Body of pancreas (tissue), 4 donors: ENCODE data around the gene SLC17A2. TPM values are rescaled to one million over a fixed set of nuclear protein-coding genes. Genes with fewer than 3 reads are reported as not detected.

Experiments
- ATAC-seq: fragments of 150-250 bp; one replicate; pipeline ENCODE4 v1.9.1; 2016
- DNase-seq, 4 donors: peaks; one replicate each; pipeline ENCODE4 v3.0.0-alpha.2; 2019
- H3K27ac ChIP-seq, 4 donors: fragments of 200-600 bp; sonication (generic); 1 replicate in 3 of 4; 2 replicates in 1 of 4; pipeline versions ENCODE4 v1.5.1 to v1.6.1; 2016 to 2019; ENCODE audit warnings: mild to moderate bottlenecking in 1 of 4, mixed read lengths in 1 of 4, moderate library complexity in 1 of 4
- H3K27me3 ChIP-seq, 2 donors: fragments of 200-600 bp; sonication (generic); one replicate each; pipeline ENCODE4 v1.6.0; 2016; ENCODE audit warnings: mild to moderate bottlenecking in 1 of 2
- H3K36me3 ChIP-seq, 2 donors: fragments of 200-600 bp; sonication (generic); replicated peaks in 1 of 2; 2 replicates each; pipeline ENCODE4 v1.5.1; 2016; ENCODE audit warnings: low read depth in 2 of 2; ENCODE audit not compliant: insufficient read depth in 1 of 2
- H3K4me1 ChIP-seq: fragments of 200-600 bp; sonication (generic); one replicate; pipeline ENCODE4 v1.6.0; 2016
- H3K4me3 ChIP-seq, 2 donors: fragments of 200-600 bp; sonication (generic); 1 replicate in 1 of 2; 2 replicates in 1 of 2; pipeline ENCODE4 v1.5.1; 2016 to 2019
- H3K9me3 ChIP-seq, 3 donors: fragments of 200-600 bp; sonication (generic); 1 replicate in 2 of 3; 2 replicates in 1 of 3; pipeline ENCODE4 v1.5.1; 2016
- POLR2A ChIP-seq, 3 donors: fragments of 450-650 bp; IDR thresholded peaks; one replicate each; pipeline ENCODE4 v1.6.1; 2016; ENCODE audit warnings: antibody characterized with exemption in 3 of 3, mild to moderate bottlenecking in 2 of 3
- WGBS, 2 donors: methylation state at CpG; one replicate each; pipeline ENCODE4 v1.1.5; 2017; 5-methylcytosine and 5-hydroxymethylcytosine counted together
- intact Hi-C: fragments of 100-400 bp; cut with DNase I; formaldehyde crosslinking; loops from one replicate; pipeline ENCODE4 v1.15.1; 2023
- total RNA-seq, 2 donors: library from RNA; depleted of rRNA; stranded (reverse); fragments of >200 nt; gene quantifications; one replicate each; pipeline ENCODE4 v1.1.0, GENCODE V29; 2016
- TF ChIP-seq, protein P1 (sequence below), 7 experiments: fragments of 450-650 bp in 4 of 7; fragments of 200-600 bp in 3 of 7; sonication (generic) in 3 of 7; IDR thresholded peaks; one replicate each; pipeline ENCODE4 v1.5.1; 2016 to 2019; ENCODE audit warnings: antibody characterized with exemption in 7 of 7

The SLC17A2 gene
- total RNA-seq, 2 donors from 2014 or later, result not detected

DNA sequence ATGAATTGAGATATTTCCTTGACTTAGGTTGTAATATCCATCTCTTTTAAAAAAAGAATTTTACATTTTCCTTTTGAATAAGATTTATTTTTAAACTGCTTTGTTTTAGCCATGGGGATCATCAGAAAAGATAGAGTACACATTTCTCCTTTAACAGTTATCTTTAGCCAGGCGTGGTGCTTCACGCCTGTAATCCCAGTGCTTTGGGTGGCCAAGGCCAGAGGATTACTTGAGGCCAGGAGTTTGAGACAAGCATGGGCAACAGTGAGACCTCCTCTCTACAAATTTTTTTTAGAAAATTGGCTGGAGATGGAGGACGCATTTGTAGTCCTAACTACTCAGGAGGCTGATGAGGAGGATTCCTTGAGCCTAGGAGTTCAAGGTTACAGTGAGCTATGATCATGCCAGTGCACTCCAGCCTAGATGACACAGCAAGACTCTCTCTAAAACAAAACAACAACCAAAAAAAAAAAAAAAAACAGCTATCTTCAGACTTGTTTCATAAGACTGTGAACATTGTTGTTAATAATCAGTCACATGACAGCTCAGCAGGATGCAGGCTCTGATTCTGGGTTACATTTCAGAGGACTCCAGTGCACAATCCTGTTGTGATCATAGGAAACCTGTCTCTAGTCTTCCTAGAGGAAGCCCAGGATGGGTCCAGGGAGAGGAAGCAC is 54.4 kb downstream of the SLC17A2 start:
- H3K27ac ChIP-seq, result no peak overlapping the region
- H3K27me3 ChIP-seq, result no peaks in the 10 kb centered on the region
- TF ChIP-seq, protein P1, sequence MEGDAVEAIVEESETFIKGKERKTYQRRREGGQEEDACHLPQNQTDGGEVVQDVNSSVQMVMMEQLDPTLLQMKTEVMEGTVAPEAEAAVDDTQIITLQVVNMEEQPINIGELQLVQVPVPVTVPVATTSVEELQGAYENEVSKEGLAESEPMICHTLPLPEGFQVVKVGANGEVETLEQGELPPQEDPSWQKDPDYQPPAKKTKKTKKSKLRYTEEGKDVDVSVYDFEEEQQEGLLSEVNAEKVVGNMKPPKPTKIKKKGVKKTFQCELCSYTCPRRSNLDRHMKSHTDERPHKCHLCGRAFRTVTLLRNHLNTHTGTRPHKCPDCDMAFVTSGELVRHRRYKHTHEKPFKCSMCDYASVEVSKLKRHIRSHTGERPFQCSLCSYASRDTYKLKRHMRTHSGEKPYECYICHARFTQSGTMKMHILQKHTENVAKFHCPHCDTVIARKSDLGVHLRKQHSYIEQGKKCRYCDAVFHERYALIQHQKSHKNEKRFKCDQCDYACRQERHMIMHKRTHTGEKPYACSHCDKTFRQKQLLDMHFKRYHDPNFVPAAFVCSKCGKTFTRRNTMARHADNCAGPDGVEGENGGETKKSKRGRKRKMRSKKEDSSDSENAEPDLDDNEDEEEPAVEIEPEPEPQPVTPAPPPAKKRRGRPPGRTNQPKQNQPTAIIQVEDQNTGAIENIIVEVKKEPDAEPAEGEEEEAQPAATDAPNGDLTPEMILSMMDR (IDR thresholded peaks at IDR 0.05), result no peak
- H3K4me1 ChIP-seq, result no peaks in the 10 kb centered on the region
- DNase-seq (no peak), ATAC-seq (no peak)
- intact Hi-C loops, result no loop called here
- WGBS, 2 donors, result 78 to 79% methylated on average over 3 of the region's 3 CpGs
- H3K9me3 ChIP-seq, result no peaks in the 10 kb centered on the region
- H3K36me3 ChIP-seq, result no peaks in the 10 kb centered on the region
- no peak overlapping the region for H3K4me3 ChIP-seq

DNA sequence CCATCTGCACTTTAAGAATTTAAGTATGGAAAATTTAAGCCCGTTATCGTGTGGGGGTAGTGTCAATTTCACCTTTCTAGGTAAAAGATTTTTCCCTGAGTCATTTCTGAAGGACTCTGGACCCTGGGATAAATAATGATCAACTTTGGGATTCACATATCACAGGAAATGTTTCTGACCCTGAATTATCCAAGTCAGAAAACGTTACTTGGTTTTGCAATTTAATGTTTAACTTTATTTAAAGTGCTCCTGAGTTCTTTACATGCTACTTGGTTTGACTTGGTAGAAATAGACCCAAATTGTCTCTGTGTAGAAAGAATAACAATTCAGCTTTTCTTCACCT is 55.0 kb downstream of the SLC17A2 start:
- no peak for ATAC-seq
- Histone ChIP-seq H3K36me3 (no peaks in the 10 kb centered on the region), H3K27me3 (no peaks in the 10 kb centered on the region), H3K27ac (no peak overlapping the region), H3K4me3 (no peak overlapping the region), H3K4me1 (no peaks in the 10 kb centered on the region), H3K9me3 (no peaks in the 10 kb centered on the region)
- 33 to 43% methylated on average over 3 of the region's 3 CpGs for WGBS, 2 donors
- DNase-seq, result no peak
- intact Hi-C loops, result no loop called here
- TF ChIP-seq, protein P1 (IDR thresholded peaks at IDR 0.05), result no peak
- no peak for TF ChIP-seq POLR2A (IDR thresholded peaks at IDR 0.05)

DNA sequence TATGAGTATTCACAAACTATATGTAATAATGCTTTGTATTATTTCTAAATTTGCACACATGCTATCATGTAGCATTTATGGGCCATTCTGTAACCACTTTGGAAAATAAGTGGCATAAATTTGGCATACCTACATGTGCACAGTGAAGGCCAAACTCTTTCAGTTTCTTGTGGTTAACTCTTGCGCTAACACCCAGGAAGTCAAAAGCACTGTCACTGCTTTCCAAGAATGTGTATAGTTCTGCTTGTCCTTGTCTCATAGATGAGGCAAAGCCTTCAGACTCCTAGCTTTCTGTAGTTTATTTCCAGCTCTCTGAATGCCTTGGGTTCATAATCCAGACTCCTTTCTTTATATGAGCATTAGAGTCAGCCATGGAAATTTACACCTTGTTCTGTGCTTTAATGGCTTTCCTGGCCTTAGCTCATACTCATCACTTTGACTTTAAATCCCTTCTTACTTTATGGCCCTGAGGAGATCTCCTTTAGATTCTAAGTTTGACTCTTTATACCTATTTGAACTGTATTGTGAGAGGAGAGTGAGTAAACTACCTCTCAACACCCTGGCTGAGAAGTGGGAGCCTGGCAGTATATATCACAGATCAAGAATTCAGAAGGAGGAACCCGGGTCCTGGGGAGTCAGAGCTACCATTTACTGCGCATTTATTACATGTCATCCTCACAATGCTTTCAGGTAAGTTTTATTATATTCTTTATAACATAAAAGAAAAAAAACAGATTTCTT is 55.5 kb downstream of the SLC17A2 start:
- no peak for TF ChIP-seq POLR2A (IDR thresholded peaks at IDR 0.05)
- intact Hi-C loops, result no loop called here
- Histone ChIP-seq H3K4me3 (no peak overlapping the region), H3K4me1 (no peaks in the 10 kb centered on the region), H3K36me3 (no peaks in the 10 kb centered on the region), H3K27me3 (no peaks in the 10 kb centered on the region), H3K9me3 (no peaks in the 10 kb centered on the region), H3K27ac (no peak overlapping the region)
- DNase-seq (no peak), ATAC-seq (no peak)
- 80 to 85% methylated on average over 3 of the region's 3 CpGs for WGBS, 2 donors

DNA sequence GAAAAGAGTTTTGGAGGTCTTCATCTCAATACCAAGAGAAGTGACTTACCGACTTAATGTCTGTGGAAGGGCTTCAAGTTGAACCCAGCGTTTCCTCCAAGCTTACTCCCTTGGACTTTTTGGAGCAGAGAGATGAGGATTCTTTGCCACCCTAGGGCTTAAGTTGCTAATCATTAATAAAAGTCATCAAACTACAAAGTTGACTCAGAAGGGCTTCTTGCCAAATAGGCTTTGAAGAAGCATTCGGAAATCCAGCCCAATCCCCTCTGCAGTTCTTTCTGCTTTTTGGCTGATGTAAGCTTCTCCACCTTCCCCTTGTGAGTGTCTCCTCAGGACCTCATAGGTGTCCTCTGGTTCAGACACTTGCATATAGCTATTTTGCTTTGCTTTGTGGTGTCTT is 56.4 kb downstream of the SLC17A2 start, which contains the start of gene SLC17A3:
SLC17A3 (minus strand) TSS at position 126 of the 400 bp plus-strand sequence. CDS start 5,856 bp downstream, outside the sequence.
- WGBS, 2 donors, result 81 to 83% methylated on average over 3 of the region's 3 CpGs
- intact Hi-C loops, result no loop called here
- Histone ChIP-seq H3K36me3 (no peaks in the 10 kb centered on the region), H3K9me3 (no peaks in the 10 kb centered on the region), H3K27me3 (no peaks in the 10 kb centered on the region), H3K4me1 (no peaks in the 10 kb centered on the region), H3K27ac (no peak within 1 kb of the TSS), H3K4me3 (no peak within 1 kb of the TSS)
- TF ChIP-seq POLR2A (IDR thresholded peaks at IDR 0.05), result no peak
- TF ChIP-seq, protein P1 (IDR thresholded peaks at IDR 0.05), result no peak
- ATAC-seq, result no peak
- DNase-seq, result no peak

DNA sequence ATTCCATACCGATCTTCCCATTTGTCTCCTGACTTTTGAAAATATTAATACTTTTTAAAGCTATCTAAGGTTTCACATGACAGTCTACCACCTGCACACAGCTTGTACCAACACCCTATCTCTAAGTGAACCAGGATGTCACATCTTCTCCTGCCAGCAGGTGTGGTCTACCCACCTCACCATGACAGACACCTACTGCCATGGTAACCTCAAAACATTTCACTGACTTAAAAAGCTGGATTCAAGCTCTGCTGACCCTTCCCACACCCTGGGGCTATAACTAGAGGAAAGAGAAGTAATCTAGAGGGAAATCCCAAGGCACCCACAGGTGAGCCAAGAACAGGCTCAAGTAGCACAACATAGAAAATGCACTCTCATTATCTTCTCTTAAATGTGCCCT is 57.7 kb downstream of the SLC17A2 start:
- H3K27me3 ChIP-seq, result no peaks in the 10 kb centered on the region
- H3K9me3 ChIP-seq, result no peaks in the 10 kb centered on the region
- H3K4me3 ChIP-seq, result no peak overlapping the region
- intact Hi-C loops, result no loop called here
- no peaks in the 10 kb centered on the region for H3K4me1 ChIP-seq
- DNase-seq (no peak), ATAC-seq (no peak)
- no peaks in the 10 kb centered on the region for H3K36me3 ChIP-seq
- TF ChIP-seq, protein P1 (IDR thresholded peaks at IDR 0.05), result no peak
- TF ChIP-seq POLR2A (IDR thresholded peaks at IDR 0.05), result no peak
- WGBS, 2 donors, result 94 to 96% methylated on average over 1 of the region's 1 CpG
- H3K27ac ChIP-seq, result no peak overlapping the region
